ENCODE data around the gene LAMA1. TPM values are rescaled to one million over a fixed set of nuclear protein-coding genes. Genes with fewer than 3 reads are reported as not detected.
"Not testable (repeated sequence)": the region's sequence is repeated elsewhere in the genome, so short reads cannot be mapped to it uniquely, and the experiment has no call there.

The LAMA1 gene
- total RNA-seq, 1 donor from 2014 or later: 0.40 TPM

- DNase-seq (ENCODE audit: low spot score): no peak
- intact Hi-C loops (cut with DNase I): no loop called here
Measured at GRCh38 chr18:6956495-6956894, 161.1 kb downstream of the LAMA1 start.

- no peak for DNase-seq (ENCODE audit: low spot score)
Measured at GRCh38 chr18:6955304-6955703, 162.3 kb downstream of the LAMA1 start.

GRCh38 chr18:6954501-6954900 lies 163.1 kb downstream of the LAMA1 start:
- intact Hi-C loops (cut with DNase I): no loop called here
- DNase-seq (ENCODE audit: low spot score): no peak

More at GRCh38 chr18:6955304-6955703, 162.3 kb downstream of the LAMA1 start:
- intact Hi-C loops (cut with DNase I): no loop called here

GRCh38 chr18:6951336-6952090 lies 166.1 kb downstream of the LAMA1 start:
- intact Hi-C loops (cut with DNase I): no loop called here

GRCh38 chr18:6950641-6951040 lies 167.0 kb downstream of the LAMA1 start:
- DNase-seq (ENCODE audit: low spot score): no peak
- intact Hi-C loops (cut with DNase I): no loop called here

More at GRCh38 chr18:6951336-6952090, 166.1 kb downstream of the LAMA1 start:
- no peak for DNase-seq (ENCODE audit: low spot score)

- no peak for DNase-seq (ENCODE audit: low spot score)
- intact Hi-C loops (cut with DNase I): no loop called here
Measured at GRCh38 chr18:6949800-6950586, 167.6 kb downstream of the LAMA1 start.

GRCh38 chr18:6948281-6949055 lies 169.1 kb downstream of the LAMA1 start:
- no peak for DNase-seq (ENCODE audit: low spot score)
- intact Hi-C loops (cut with DNase I): no loop called here

GRCh38 chr18:6947338-6948030 lies 170.1 kb downstream of the LAMA1 start:
- intact Hi-C loops (cut with DNase I): no loop called here
- DNase-seq (ENCODE audit: low spot score): no peak

GRCh38 chr18:6943143-6943542 lies 174.5 kb downstream of the LAMA1 start:
- DNase-seq (ENCODE audit: low spot score): no peak
- intact Hi-C loops (cut with DNase I): no loop called here

- DNase-seq (ENCODE audit: low spot score): no peak
- intact Hi-C loops (cut with DNase I): no loop called here
Measured at GRCh38 chr18:6942742-6943141, 174.9 kb downstream of the LAMA1 start.

- no peak for DNase-seq (ENCODE audit: low spot score)
- intact Hi-C loops (cut with DNase I): no loop called here
Measured at GRCh38 chr18:6941996-6942395, 175.6 kb downstream of the LAMA1 start.

GRCh38 chr18:6940451-6940850 lies 177.1 kb downstream of the LAMA1 start:
- intact Hi-C loops (cut with DNase I): no loop called here
- no peak for DNase-seq (ENCODE audit: low spot score)

GRCh38 chr18:6939972-6940371 lies 177.6 kb downstream of the LAMA1 start:
- intact Hi-C loops (cut with DNase I): no loop called here
- no peak for DNase-seq (ENCODE audit: low spot score)

GRCh38 chr18:6938403-6938802 lies 179.2 kb downstream of the LAMA1 start:
- intact Hi-C loops (cut with DNase I); DNase-seq (ENCODE audit: low spot score): not testable (repeated sequence)

GRCh38 chr18:6938003-6938402 lies 179.6 kb downstream of the LAMA1 start:
- no peak for DNase-seq (ENCODE audit: low spot score)
- intact Hi-C loops (cut with DNase I): no loop called here

GRCh38 chr18:6934859-6935258 lies 182.7 kb downstream of the LAMA1 start:
- intact Hi-C loops (cut with DNase I): no loop called here

GRCh38 chr18:6929370-6930102 lies 188.1 kb downstream of the LAMA1 start:
- intact Hi-C loops (cut with DNase I): no loop called here
- no peak for DNase-seq (ENCODE audit: low spot score)

More at GRCh38 chr18:6934859-6935258, 182.7 kb downstream of the LAMA1 start:
- no peak for DNase-seq (ENCODE audit: low spot score)

- no peak for DNase-seq (ENCODE audit: low spot score)
- intact Hi-C loops (cut with DNase I): no loop called here
Measured at GRCh38 chr18:6928359-6928758, 189.2 kb downstream of the LAMA1 start.

GRCh38 chr18:6927153-6927552 lies 190.4 kb downstream of the LAMA1 start:
- intact Hi-C loops (cut with DNase I): no loop called here
- no peak for DNase-seq (ENCODE audit: low spot score)

Data from cardiac septum (tissue), 1 donor.